ENCODE measurements around the gene PARP3. TPM values are rescaled to one million over a fixed set of nuclear protein-coding genes. Genes with fewer than 3 reads are reported as not detected.

Gene PARP3
- total and polyA plus RNA-seq, 2 of the 8 experiments (the other 6 are each of a cell fraction or from before 2014, with no cell fraction given): 1.3 to 1.6 TPM

GRCh38 chr3:51947215-51947900, 5.2 kb downstream of the PARP3 start:
- Histone ChIP-seq H3K9ac (replicated peaks in 1 of 4; ENCODE audit: extremely low read depth in 1 of 4, low read depth in 3 of 4, low read length in 3 of 4) (no peak overlapping the region; a peak in 2 of 7 replicates), H2AK5ac (ENCODE audit: low read depth, low read length) (no peak overlapping the region), H2BK5ac (ENCODE audit: low read depth, low read length) (no peak overlapping the region), H3K23me2 (ENCODE audit: low read depth, low read length) (peaks cover under 1% of the 10 kb centered on the region; the same call in 1 of the 2 replicates), H2BK20ac (ENCODE audit: low read length) (no peak overlapping the region), H3K4me2 (ENCODE audit: insufficient read depth in 1 of 2, low read depth in 2 of 2, low read length in 2 of 2) (no peak overlapping the region), H4K91ac (replicated peaks; ENCODE audit: insufficient read length, low read length) (no peak overlapping the region), H3K79me2 (ENCODE audit: control insufficient read depth in 1 of 2, insufficient read depth in 2 of 2, low read length in 2 of 2) (no peaks in the 10 kb centered on the region), H2BK120ac (replicated peaks; ENCODE audit: low read depth, low read length) (no peak overlapping the region), H3K23ac (ENCODE audit: insufficient read length) (no peak overlapping the region), H3K18ac (ENCODE audit: extremely low read depth, low read length) (no peak overlapping the region), H2BK12ac (ENCODE audit: low read depth, low read length) (peak overlapping the region; percentile 50; the same call in 1 of the 2 replicates), H3K4ac (replicated peaks; ENCODE audit: insufficient read length, low read depth, low read length) (no peak overlapping the region), H4K20me1 (replicated peaks in 1 of 2; ENCODE audit: control insufficient read depth in 1 of 2, insufficient read depth in 2 of 2, low read length in 2 of 2) (no peaks in the 10 kb centered on the region), H3K4me3 (ENCODE audit: extremely low read depth in 1 of 4, insufficient read depth in 2 of 4, low read depth in 3 of 4, low read length in 4 of 4) (no peak overlapping the region), H3K4me1 (replicated peaks in 1 of 4; ENCODE audit: control insufficient read depth in 3 of 4, insufficient read depth in 4 of 4, low read length in 3 of 4) (peaks cover 0 to 3% (median 2%) of the 10 kb centered on the region in 4 experiments; a peak in 5 of 7 replicates), H3K79me1 (ENCODE audit: low read depth, low read length) (no peaks in the 10 kb centered on the region), H3K27me3 (replicated peaks in 1 of 4; ENCODE audit: control insufficient read depth in 3 of 4, extremely low read depth in 1 of 4, insufficient read depth in 3 of 4, low read length in 3 of 4) (peaks cover 0 to 12% (median 6%) of the 10 kb centered on the region in 4 experiments; a peak in 5 of 7 replicates), H3K27ac (ENCODE audit: low read depth, low read length) (no peak overlapping the region), H4K8ac (ENCODE audit: extremely low read depth, insufficient read depth, low read length) (no peak overlapping the region), H3K56ac (replicated peaks; ENCODE audit: insufficient read length, low read depth, low read length) (no peak overlapping the region), H3K9me3 (ENCODE audit: insufficient read depth in 2 of 2, low read depth in 1 of 2, low read length in 1 of 2) (no peaks in the 10 kb centered on the region), H3K14ac (ENCODE audit: insufficient read length) (no peak overlapping the region), H3K36me3 (ENCODE audit: control insufficient read depth in 2 of 4, insufficient read depth in 4 of 4, low read length in 3 of 4) (no peaks in the 10 kb centered on the region), H2AFZ (ENCODE audit: low read length) (no peak overlapping the region), H2BK15ac (ENCODE audit: low read length) (no peak overlapping the region), H4K5ac (ENCODE audit: insufficient read length, low read depth, low read length) (no peak overlapping the region)
- DNase-seq (ENCODE audit: low read depth in 1 of 2, low spot score in 2 of 2) (no peak), FAIRE-seq (no peak)
- 85% methylated on average over 13 of the region's 13 CpGs; no CpG with 5 or more reads in 1 of the 2 experiments for WGBS, 2 experiments (ENCODE audit: extremely low coverage in 1 of 2, insufficient coverage in 1 of 2, insufficient read length in 1 of 2, insufficient replicate concordance in 2 of 2, low coverage in 1 of 2, low lambda C conversion rate in 2 of 2, missing lambda C conversion rate in 1 of 2)
- POLR2A ChIA-PET (ENCODE audit: partially characterized antibody): interaction anchor here (0.6 to 15.7 kb wide), 4 partner anchors 10 to 46 kb away, joined by 3 to 148 read pairs (median 67); partner anchors contain the start of genes ABHD14B, PCBP4 and RPL29
- CTCF ChIA-PET (ENCODE audit: partially characterized antibody): interaction anchor here (1.0 to 2.2 kb wide), 4 partner anchors 10 to 106 kb away, joined by 4 to 9 read pairs (median 6); partner anchors contain the start of gene ABHD14B
- TF ChIP-seq CEBPB (IDR thresholded peaks at IDR 0.05; ENCODE audit: low read depth, low read length) (no peak), MAFK (IDR thresholded peaks at IDR 0.05; ENCODE audit: low read depth, low read length) (no peak), HDAC6 (IDR thresholded peaks at IDR 0.05; ENCODE audit: low read depth, low read length) (no peak), SP4 (IDR thresholded peaks at IDR 0.05; ENCODE audit: low read length) (no peak), GABPA (IDR thresholded peaks at IDR 0.05; ENCODE audit: borderline replicate concordance, insufficient read depth, low read length) (no peak), SRF (IDR thresholded peaks at IDR 0.05; ENCODE audit: low read depth, low read length) (no peak), RXRA (IDR thresholded peaks at IDR 0.05; ENCODE audit: insufficient read depth, low read depth, low read length) (no peak), TEAD4 (IDR thresholded peaks at IDR 0.05; ENCODE audit: low read depth, low read length) (no peak), E2F6 (IDR thresholded peaks at IDR 0.05) (no peak), NANOG (IDR thresholded peaks at IDR 0.05; ENCODE audit: insufficient read depth, low read depth, low read length, poor library complexity, severe bottlenecking) (no peak), CHD1 (IDR thresholded peaks at IDR 0.05; ENCODE audit: low read depth, low read length) (no peak), RBBP5 (IDR thresholded peaks at IDR 0.05; ENCODE audit: borderline replicate concordance, low read depth, low read length) (no peak), CREB1 (IDR thresholded peaks at IDR 0.05) (no peak)
